Mesendoderm (in vitro differentiated cells): Measurements from ENCODE around the gene SLC45A3.

ENCODE experiments used
- DNase-seq: peaks from one replicate; pipeline ENCODE4 v3.0.0; 2013
- H2AK5ac ChIP-seq: 2 replicates; pipeline ENCODE4 v1.6.1; 2013; ENCODE audit warnings: low read length, inconsistent platforms
- H2BK120ac ChIP-seq: 2 replicates; pipeline ENCODE4 v1.6.1; 2013; ENCODE audit warnings: low read depth, mild to moderate bottlenecking, low read length, moderate library complexity, mixed read lengths
- H2BK15ac ChIP-seq: replicated peaks from 2 replicates; pipeline ENCODE4 v1.6.1; 2013; ENCODE audit warnings: low read depth, mild to moderate bottlenecking, moderate library complexity
- H2BK5ac ChIP-seq: 2 replicates; pipeline ENCODE4 v1.6.1; 2013; ENCODE audit warnings: low read length, inconsistent platforms
- H3K18ac ChIP-seq: 2 replicates; pipeline ENCODE4 v1.6.1; 2013; ENCODE audit warnings: mild to moderate bottlenecking, low read length, mixed read lengths
- H3K23ac ChIP-seq: one replicate; pipeline ENCODE4 v1.6.1; 2013; ENCODE audit warnings: low read length
- H3K27ac ChIP-seq: 2 replicates; pipeline ENCODE4 v1.5.1; 2013; ENCODE audit warnings: low read depth, mild to moderate bottlenecking, inconsistent platforms, low read length, moderate library complexity
- H3K27me3 ChIP-seq: 2 replicates; pipeline ENCODE4 v1.6.1; 2013; ENCODE audit warnings: low read length, control low read depth, mild to moderate bottlenecking, inconsistent platforms; ENCODE audit not compliant: insufficient read depth, poor library complexity
- H3K36me3 ChIP-seq: 2 replicates; pipeline ENCODE4 v1.6.1; 2013; ENCODE audit warnings: low read length, inconsistent platforms; ENCODE audit not compliant: control insufficient read depth, insufficient read depth
- H3K4ac ChIP-seq: one replicate; pipeline ENCODE4 v1.6.1; 2013; ENCODE audit warnings: low read depth, mild to moderate bottlenecking, low read length, moderate library complexity
- H3K4me1 ChIP-seq: 2 replicates; pipeline ENCODE4 v1.6.1; 2013; ENCODE audit warnings: low read depth, low read length, inconsistent platforms; ENCODE audit not compliant: control insufficient read depth
- H3K4me2 ChIP-seq: 2 replicates; pipeline ENCODE4 v1.6.1; 2013; ENCODE audit warnings: low read length
- H3K4me3 ChIP-seq: 2 replicates; pipeline ENCODE4 v1.5.1; 2013; ENCODE audit warnings: mild to moderate bottlenecking, low read length
- H3K56ac ChIP-seq: one replicate; pipeline ENCODE4 v1.6.1; 2013; ENCODE audit warnings: low read length
- H3K79me1 ChIP-seq: 2 replicates; pipeline ENCODE4 v1.6.1; 2013; ENCODE audit warnings: low read length, inconsistent platforms
- H3K79me2 ChIP-seq: 2 replicates; pipeline ENCODE4 v1.6.1; 2013; ENCODE audit warnings: mild to moderate bottlenecking, low read length; ENCODE audit not compliant: control insufficient read depth, insufficient read depth
- H3K9ac ChIP-seq: 2 replicates; pipeline ENCODE4 v1.6.1; 2013; ENCODE audit warnings: low read length, inconsistent platforms
- H4K5ac ChIP-seq: one replicate; pipeline ENCODE4 v1.6.1; 2013; ENCODE audit warnings: low read length
- H4K8ac ChIP-seq: one replicate; pipeline ENCODE4 v1.6.1; 2013; ENCODE audit warnings: low read depth, mild to moderate bottlenecking, control low read depth, low read length, moderate library complexity
- WGBS: extraction: QIAGEN DNeasy Blood & Tissue Kit; methylation state at CpG from one replicate; pipeline ENCODE4 v1.1.7; 2013; ENCODE audit warnings: low lambda C conversion rate, missing lambda C conversion rate; ENCODE audit not compliant: insufficient coverage; ENCODE audit errors: extremely low coverage; 5-methylcytosine and 5-hydroxymethylcytosine counted together

SLC45A3 gene

DNA sequence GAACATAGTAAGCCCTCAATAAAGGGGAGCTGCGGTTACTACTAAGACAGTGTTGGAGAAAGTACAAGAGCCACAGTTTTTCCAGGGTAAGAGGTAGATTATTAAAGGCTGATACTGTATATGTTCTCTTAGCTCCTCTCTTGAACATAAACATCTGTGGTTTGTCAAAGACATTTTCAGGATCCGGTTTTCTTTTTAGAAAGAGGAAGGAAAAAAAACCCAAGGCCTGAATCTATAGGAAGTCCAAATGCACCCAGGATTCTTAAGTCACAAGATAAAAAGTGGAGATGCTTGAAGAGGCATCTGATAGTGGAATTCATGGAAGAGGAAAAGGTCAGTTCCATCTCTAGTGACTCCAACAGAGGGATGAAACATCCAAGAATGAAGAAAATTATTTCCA, 24.6 kb upstream of the SLC45A3 start:
- no peak overlapping the region for H2AK5ac ChIP-seq
- H4K8ac ChIP-seq: no peak overlapping the region
- no peak overlapping the region for H2BK15ac ChIP-seq
- no peaks in the 10 kb centered on the region for H3K79me1 ChIP-seq
- H3K27ac ChIP-seq: no peak overlapping the region
- peaks cover 6% of the 10 kb centered on the region for H3K4me1 ChIP-seq
- no peak overlapping the region for H4K5ac ChIP-seq
- H3K27me3 ChIP-seq: no peaks in the 10 kb centered on the region
- no peak overlapping the region for H2BK5ac ChIP-seq
- no peak overlapping the region for H2BK120ac ChIP-seq
- no peaks in the 10 kb centered on the region for H3K79me2 ChIP-seq
- WGBS: no CpG with 5 or more reads among the region's 2 CpGs
- no peak overlapping the region for H3K4me2 ChIP-seq
- H3K4me3 ChIP-seq: no peak overlapping the region
- H3K56ac ChIP-seq: no peak overlapping the region
- no peak overlapping the region for H3K9ac ChIP-seq
- H3K18ac ChIP-seq: no peak overlapping the region
- no peak overlapping the region for H3K23ac ChIP-seq
- DNase-seq: no peak
- H3K4ac ChIP-seq: no peak overlapping the region
- H3K36me3 ChIP-seq: no peaks in the 10 kb centered on the region

DNA sequence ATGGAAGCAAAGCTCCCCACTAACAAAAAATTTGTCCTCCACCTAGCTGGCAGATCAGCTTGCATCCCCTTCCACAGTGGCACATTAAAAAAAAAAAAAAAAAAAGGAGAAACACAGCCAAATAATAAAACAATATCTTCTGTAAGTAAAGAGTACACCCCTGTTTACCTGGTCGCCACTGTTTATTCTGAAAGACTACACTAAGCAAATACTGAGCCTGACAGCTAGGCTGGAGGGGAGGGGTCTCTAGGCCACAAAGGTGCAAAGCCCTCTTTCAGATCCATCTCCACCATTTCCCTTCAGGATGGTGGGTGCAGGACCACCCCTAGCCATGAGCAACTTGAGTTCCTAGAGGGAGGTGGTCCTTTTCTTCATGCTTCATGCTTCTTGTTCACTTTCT, 22.8 kb upstream of the SLC45A3 start:
- H3K56ac ChIP-seq: no peak overlapping the region
- no peak overlapping the region for H3K4me3 ChIP-seq
- no peak overlapping the region for H3K4me2 ChIP-seq
- no peak overlapping the region for H4K5ac ChIP-seq
- WGBS: no CpG with 5 or more reads among the region's 1 CpG
- no peak overlapping the region for H3K9ac ChIP-seq
- no peaks in the 10 kb centered on the region for H3K79me2 ChIP-seq
- H3K36me3 ChIP-seq: no peaks in the 10 kb centered on the region
- H3K4ac ChIP-seq: no peak overlapping the region
- H3K18ac ChIP-seq: no peak overlapping the region
- H2BK15ac ChIP-seq: no peak overlapping the region
- no peak overlapping the region for H3K27ac ChIP-seq
- H2BK120ac ChIP-seq: no peak overlapping the region
- H3K27me3 ChIP-seq: no peaks in the 10 kb centered on the region
- no peaks in the 10 kb centered on the region for H3K79me1 ChIP-seq
- H2AK5ac ChIP-seq: no peak overlapping the region
- no peak overlapping the region for H4K8ac ChIP-seq
- H2BK5ac ChIP-seq: no peak overlapping the region
- no peak overlapping the region for H3K23ac ChIP-seq
- peaks cover 6% of the 10 kb centered on the region for H3K4me1 ChIP-seq
- DNase-seq: no peak

DNA sequence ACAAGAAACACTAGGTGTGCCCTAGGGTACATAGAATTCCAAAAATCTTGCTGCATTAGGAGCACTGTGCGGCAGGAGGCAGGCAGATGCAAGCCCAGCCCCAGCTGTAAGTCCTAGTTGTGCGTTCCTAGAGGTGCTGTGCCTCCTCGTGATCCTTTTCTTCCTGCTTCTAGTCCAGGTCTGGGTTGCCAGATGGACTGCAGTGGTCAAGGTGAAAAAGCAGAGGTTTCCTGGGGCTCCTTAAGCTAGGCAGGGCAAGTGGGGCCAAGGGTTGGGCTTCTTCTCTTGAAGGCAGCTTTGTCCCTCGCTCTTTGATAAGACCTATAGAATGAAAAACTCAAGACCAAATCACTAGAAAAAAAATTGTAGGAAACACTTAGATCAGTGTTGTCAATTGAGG, 21.6 kb upstream of the SLC45A3 start:
- H3K23ac ChIP-seq: no peak overlapping the region
- no peak overlapping the region for H3K9ac ChIP-seq
- no peak overlapping the region for H3K4me2 ChIP-seq
- H2BK15ac ChIP-seq: no peak overlapping the region
- no peak overlapping the region for H4K5ac ChIP-seq
- no peaks in the 10 kb centered on the region for H3K36me3 ChIP-seq
- no CpG with 5 or more reads among the region's 4 CpGs for WGBS
- no peaks in the 10 kb centered on the region for H3K27me3 ChIP-seq
- H3K56ac ChIP-seq: peak overlapping the region; percentile 53
- H3K79me1 ChIP-seq: no peaks in the 10 kb centered on the region
- H3K79me2 ChIP-seq: no peaks in the 10 kb centered on the region
- DNase-seq: no peak
- H3K18ac ChIP-seq: no peak overlapping the region
- no peak overlapping the region for H2AK5ac ChIP-seq
- no peak overlapping the region for H4K8ac ChIP-seq
- H3K4me3 ChIP-seq: no peak overlapping the region
- peaks cover 6% of the 10 kb centered on the region for H3K4me1 ChIP-seq
- no peak overlapping the region for H3K27ac ChIP-seq
- H2BK120ac ChIP-seq: no peak overlapping the region
- H3K4ac ChIP-seq: no peak overlapping the region
- H2BK5ac ChIP-seq: no peak overlapping the region

DNA sequence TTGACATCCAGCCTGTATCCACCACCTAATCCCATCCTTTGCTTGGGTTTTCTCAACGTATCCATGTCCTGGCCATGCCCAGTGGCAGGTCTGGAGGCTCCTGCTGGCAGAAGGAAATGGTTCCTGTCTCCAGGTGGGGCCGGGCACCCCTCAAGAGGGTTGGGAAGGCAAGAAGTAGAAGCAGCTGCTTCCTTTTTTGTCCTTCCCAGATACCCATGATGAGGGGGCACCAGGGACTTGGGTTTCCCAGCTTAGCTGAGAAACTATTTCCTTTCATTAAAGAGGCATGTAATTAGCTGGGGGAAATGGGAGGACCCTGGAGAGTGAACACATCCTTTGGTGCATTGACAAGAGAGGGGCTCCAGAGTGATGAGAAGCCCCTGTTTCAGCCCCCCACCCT, 21.1 kb upstream of the SLC45A3 start:
- no peak overlapping the region for H3K23ac ChIP-seq
- no peak overlapping the region for H4K8ac ChIP-seq
- H4K5ac ChIP-seq: no peak overlapping the region
- H3K4me3 ChIP-seq: no peak overlapping the region
- no peaks in the 10 kb centered on the region for H3K36me3 ChIP-seq
- no CpG with 5 or more reads among the region's 2 CpGs for WGBS
- H3K79me1 ChIP-seq: no peaks in the 10 kb centered on the region
- H2BK120ac ChIP-seq: no peak overlapping the region
- H3K4me2 ChIP-seq: no peak overlapping the region
- H3K79me2 ChIP-seq: no peaks in the 10 kb centered on the region
- H2BK5ac ChIP-seq: no peak overlapping the region
- H2AK5ac ChIP-seq: no peak overlapping the region
- no peaks in the 10 kb centered on the region for H3K27me3 ChIP-seq
- H3K4ac ChIP-seq: no peak overlapping the region
- DNase-seq: no peak
- H3K56ac ChIP-seq: no peak overlapping the region
- no peak overlapping the region for H2BK15ac ChIP-seq
- H3K18ac ChIP-seq: no peak overlapping the region
- H3K27ac ChIP-seq: no peak overlapping the region
- peaks cover 6% of the 10 kb centered on the region for H3K4me1 ChIP-seq
- H3K9ac ChIP-seq: no peak overlapping the region

DNA sequence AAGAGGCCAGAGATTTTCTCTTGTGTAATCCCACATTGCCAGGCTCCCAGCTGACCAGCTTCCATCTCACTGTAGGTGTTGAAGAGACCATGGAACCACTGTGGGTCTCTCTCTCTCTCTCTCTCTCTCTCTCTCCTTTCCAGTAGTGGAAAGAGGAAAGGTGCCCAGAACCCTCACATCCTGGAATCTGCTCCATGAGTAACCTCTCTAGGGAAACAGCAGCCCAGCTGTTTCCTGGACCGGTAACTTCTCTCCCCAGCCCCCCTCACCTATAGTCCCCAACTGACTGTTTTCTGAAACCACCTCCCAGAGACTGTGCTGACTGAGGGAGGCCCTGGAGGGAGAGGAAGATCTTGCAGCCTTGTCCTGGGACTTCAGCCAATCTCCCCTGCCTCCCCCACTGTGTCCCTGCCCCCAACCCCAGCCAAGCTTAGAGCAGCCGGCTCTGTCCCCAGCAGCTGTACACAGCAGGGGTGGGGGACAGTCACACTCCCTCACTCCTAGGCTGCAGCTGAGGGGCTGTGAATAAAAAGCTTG, 20.6 kb upstream of the SLC45A3 start:
- no CpG with 5 or more reads among the region's 2 CpGs for WGBS
- no peak overlapping the region for H3K27ac ChIP-seq

DNA sequence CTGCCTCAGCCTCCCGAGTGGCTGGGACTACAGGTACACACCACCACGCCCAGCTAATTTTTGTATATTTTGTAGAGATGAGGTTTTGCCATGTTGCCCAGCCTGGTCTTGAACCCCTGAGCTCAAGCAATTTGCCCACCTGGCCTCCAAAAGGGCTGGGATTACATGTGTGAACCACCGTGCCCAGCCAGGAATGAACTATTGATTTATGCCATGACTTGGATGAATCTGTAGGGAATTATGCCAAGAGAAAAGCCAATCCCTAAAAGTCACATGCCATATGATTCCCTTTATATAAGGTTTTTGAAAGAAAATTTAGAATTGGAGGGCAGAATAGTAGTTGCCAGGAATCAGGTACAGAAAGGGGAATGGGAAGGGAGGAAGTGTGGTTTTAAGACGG, 19.1 kb upstream of the SLC45A3 start:
- Histone ChIP-seq H3K4me2 (no peak overlapping the region), H2BK15ac (no peak overlapping the region), H3K4ac (no peak overlapping the region), H3K9ac (no peak overlapping the region), H3K18ac (no peak overlapping the region), H3K4me3 (no peak overlapping the region), H4K8ac (no peak overlapping the region), H2AK5ac (no peak overlapping the region), H3K36me3 (no peaks in the 10 kb centered on the region), H4K5ac (no peak overlapping the region), H3K27me3 (no peaks in the 10 kb centered on the region), H3K79me1 (no peaks in the 10 kb centered on the region), H3K79me2 (no peaks in the 10 kb centered on the region), H2BK120ac (no peak overlapping the region), H3K4me1 (peaks cover 6% of the 10 kb centered on the region), H2BK5ac (no peak overlapping the region), H3K56ac (no peak overlapping the region), H3K23ac (no peak overlapping the region), H3K27ac (no peak overlapping the region)
- no CpG with 5 or more reads among the region's 4 CpGs for WGBS
- DNase-seq: no peak

More for the DNA sequence above, 20.6 kb upstream of the SLC45A3 start:
- Histone ChIP-seq H2BK120ac (no peak overlapping the region), H3K4me1 (peaks cover 6% of the 10 kb centered on the region), H2BK15ac (no peak overlapping the region), H3K4ac (no peak overlapping the region), H2BK5ac (no peak overlapping the region), H3K23ac (no peak overlapping the region), H3K56ac (no peak overlapping the region), H3K4me2 (no peak overlapping the region), H3K79me2 (no peaks in the 10 kb centered on the region), H3K9ac (no peak overlapping the region), H3K27me3 (no peaks in the 10 kb centered on the region), H3K18ac (no peak overlapping the region), H3K36me3 (no peaks in the 10 kb centered on the region), H4K8ac (no peak overlapping the region), H4K5ac (no peak overlapping the region), H3K4me3 (no peak overlapping the region), H3K79me1 (no peaks in the 10 kb centered on the region), H2AK5ac (no peak overlapping the region)
- DNase-seq: peak; percentile 61
